ENCODE data around the gene OR10J4.
"Not testable (repeated sequence)": the region's sequence is repeated elsewhere in the genome, so short reads cannot be mapped to it uniquely, and the experiment has no call there.

OR10J4 gene

DNA sequence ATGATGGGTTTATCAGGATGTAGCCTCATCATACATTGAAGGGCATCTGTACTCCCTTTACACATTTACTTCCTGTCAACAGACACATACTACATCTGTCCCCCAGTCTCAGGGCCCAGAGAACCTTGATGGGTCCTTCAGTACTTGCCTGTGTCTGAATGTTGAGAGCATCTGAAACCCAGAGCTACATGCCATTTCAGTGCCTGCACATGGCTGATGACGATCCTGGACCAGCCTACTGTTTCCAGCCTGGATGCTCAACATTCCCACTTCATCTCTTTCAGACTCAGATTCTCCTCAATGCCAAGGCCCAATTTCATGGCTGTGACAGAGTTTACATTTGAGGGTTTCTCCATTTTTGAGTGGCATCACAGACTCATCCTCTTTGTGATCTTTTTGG is at the start of gene OR10J4:
Gene OR10J4, plus strand, starts transcription at position 301 of the 400 bp plus-strand sequence.
- no peak for DNase-seq (ENCODE audit: low read depth)

- no peak for DNase-seq (ENCODE audit: low read depth)
Observed at GRCh38 chr1:159406821-159407220, 25.2 kb upstream of the OR10J4 start.

- no peak for DNase-seq (ENCODE audit: low read depth)
Observed at GRCh38 chr1:159408862-159409400, 23.1 kb upstream of the OR10J4 start.

- DNase-seq (ENCODE audit: low read depth): no peak
Observed at GRCh38 chr1:159421821-159422220, 10.2 kb upstream of the OR10J4 start.

DNA sequence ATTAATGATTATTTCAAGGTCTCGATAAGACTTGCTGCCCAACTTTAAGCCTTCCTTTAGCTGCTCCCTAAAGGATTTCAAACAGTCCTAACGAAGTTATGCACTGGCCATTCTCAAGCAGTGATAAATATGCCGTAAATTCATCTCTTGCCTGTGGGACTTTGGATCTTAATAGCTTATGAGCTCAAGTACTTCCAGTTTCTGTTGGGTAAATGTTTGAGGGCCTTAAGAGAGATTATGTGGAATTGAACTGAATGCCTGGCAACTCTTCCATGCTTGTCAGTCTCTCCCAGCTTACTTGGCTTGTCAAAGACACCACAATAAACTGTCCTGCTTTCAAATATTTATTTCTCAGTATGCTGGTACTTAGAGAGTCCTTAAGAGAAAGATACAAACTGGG is 3.5 kb upstream of the OR10J4 start:
- no peak for DNase-seq (ENCODE audit: low read depth)

DNA sequence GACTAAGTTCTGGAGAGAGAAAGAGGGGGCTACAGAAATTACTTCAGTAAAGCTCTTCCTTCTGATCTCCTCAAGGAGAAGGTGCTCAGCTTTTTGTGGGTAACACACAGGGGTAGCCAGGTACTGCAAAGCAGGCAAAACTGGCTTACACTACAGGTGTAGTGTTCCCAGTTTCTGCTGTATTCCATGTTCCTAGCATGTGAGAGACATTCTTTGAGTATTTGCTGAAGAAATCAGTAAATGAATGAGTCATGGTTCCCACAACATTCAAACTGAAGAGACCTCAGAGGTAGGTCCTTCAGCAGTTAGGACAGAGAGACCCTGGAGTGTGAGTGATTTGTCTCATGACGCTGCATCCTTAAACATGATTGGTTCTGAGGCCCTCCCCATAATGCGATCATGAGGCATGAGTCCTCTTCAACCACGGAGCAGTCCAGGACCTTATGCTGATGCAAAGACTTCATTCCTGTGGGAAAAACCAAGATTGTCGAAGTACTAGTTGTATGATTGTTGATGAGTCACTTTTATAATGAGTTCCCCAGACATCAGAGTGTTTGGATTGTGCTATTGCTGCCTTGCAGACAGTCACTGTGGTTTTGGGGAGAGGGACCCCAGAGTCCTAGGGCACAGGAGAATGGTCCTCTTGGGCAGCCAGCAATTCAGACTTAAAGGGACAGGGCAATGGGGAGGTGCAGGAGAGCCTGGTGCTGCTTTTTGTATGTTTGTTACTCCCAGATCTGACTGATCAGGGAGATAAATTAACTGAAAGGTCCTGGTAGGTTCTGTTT is 2.7 kb upstream of the OR10J4 start:
- no peak for DNase-seq (ENCODE audit: low read depth)

- no peak for DNase-seq (ENCODE audit: low read depth)
Observed at GRCh38 chr1:159430985-159431384, 1.0 kb upstream of the OR10J4 start.

- DNase-seq (ENCODE audit: low read depth): no peak
Observed at GRCh38 chr1:159436469-159436868, 4.5 kb downstream of the OR10J4 start.

- no peak for DNase-seq (ENCODE audit: low read depth)
Observed at GRCh38 chr1:159439422-159439821, 7.4 kb downstream of the OR10J4 start, which contains the start of gene OR10J1. TSS of gene OR10J1 (plus strand) at chr1:159439722. CDS start at chr1:159439792, 70 bp downstream.

DNA sequence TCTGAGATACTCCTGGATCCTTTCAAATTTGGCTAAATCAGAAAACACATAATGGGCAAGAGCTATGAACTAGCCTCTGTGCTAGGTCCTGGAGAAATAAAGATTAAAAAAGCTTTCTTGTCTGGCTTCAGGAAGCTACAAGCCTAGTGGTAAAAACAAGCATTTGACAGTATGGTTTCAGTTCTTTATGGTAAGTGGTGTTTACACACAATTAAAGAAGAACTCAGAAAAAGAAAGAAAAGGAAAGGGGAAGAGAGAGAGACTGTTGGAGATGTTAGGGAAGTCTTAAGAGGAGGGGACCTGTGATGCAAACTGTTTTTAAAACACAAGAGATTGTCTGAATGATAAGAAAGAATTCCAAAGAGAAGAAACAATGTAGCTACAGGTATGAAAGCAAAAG is 9.4 kb downstream of the OR10J4 start:
- no peak for DNase-seq (ENCODE audit: low read depth)

DNA sequence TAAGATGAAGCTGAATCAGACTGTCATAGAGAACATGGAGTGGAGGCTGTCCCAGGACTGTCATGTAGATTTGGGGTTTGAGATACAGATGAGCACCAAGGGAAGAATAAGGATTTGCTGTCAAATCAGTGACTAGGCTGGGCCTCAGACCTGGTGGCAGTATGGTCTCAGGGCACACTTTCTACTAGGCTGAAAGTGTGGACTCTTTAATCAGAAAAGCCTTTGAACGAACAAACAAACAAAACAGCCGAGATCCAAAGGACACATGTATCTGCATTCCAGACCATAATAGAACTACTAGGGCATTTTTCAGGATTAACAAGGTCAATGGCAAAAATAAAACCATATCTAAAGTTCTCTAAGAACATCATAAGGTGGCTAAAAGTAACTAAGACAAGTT is 10.4 kb downstream of the OR10J4 start:
- DNase-seq (ENCODE audit: low read depth): no peak

- no peak for DNase-seq (ENCODE audit: low read depth)
Observed at GRCh38 chr1:159443066-159443750, 11.2 kb downstream of the OR10J4 start.

GRCh38 chr1:159444511-159444910 is 12.5 kb downstream of the OR10J4 start:
- DNase-seq (ENCODE audit: low read depth): no peak

DNA sequence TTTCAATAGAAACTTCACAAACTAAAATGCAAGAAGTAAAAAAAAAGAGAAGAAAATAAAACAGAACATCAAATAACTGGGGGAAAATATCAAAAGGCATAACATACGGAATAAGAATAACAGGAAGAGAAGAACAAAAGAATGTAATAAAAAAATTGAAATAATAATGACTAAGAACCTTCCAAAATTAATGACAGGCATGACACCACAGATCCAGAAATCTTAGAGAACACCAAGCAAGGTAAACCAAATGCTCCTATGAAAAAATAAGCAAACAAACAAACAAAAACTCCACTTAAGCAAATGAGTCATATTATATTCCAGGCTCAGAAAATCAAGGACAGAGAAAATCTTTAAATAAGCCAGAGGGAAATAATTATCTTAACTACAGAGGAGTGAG is 16.2 kb downstream of the OR10J4 start:
- DNase-seq (ENCODE audit: low read depth): no peak

DNA sequence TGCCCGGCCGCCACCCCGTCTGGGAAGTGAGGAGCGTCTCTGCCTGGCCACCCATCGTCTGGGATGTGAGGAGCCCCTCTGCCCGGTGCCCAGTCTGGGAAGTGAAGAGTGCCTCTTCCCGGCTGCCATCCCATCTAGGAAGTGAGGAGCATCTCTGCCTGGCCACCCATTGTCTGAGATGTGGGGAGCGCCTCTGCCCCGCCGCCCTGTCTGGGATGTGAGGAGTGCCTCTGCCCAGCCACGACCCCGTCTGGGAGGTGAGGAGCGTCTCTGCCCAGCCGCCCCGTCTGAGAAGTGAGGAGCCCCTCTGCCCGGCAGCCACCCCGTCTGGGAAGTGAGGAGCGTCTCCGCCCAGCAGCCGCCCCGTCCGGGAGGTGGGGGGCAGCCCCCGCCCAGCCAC is 17.6 kb downstream of the OR10J4 start:
- DNase-seq (ENCODE audit: low read depth): not testable (repeated sequence)

GRCh38 chr1:159459551-159459950 is 27.5 kb downstream of the OR10J4 start:
- no peak for DNase-seq (ENCODE audit: low read depth)

DNA sequence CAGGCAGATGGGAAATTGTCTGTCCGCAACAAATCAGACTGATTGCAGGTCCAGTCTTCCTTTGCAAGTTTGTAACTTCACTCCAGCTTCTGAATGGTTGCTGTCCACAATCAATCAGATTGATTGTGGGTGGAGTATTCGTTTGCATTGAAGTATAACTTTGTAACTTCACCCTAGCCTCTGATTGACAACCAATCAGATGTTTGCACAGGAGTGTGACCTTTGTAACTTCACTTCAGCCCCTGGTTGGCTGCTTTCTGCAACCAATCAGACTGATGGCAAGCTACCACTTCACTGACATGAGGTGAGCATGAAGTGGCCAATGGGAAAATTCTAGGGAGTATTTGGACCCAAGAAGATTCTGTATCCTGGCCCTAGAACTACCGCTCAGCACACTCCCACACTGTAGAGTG is 33.2 kb downstream of the OR10J4 start:
- no peak for DNase-seq (ENCODE audit: low read depth)

DNA sequence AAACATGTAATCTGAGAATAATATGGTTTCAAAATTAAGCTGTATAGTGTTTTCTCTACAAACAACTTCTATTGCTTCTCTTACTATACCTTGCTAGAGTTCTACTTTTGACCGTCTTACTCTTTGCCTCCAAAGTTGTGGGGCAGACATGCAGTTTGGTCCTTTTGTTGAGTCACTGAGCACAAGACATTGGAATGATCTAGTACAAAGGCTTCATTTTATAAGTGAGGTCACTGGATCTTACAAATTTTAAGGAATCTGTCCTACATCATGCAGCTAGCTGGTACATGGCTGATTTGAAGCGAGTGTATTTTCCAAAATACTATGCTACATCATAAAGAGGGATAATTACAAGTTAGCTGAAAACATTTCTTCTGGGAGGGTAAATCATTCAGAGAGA is 36.3 kb downstream of the OR10J4 start:
- DNase-seq (ENCODE audit: low read depth): no peak

GRCh38 chr1:159469921-159470533 is 38.0 kb downstream of the OR10J4 start:
- no peak for DNase-seq (ENCODE audit: low read depth)

GRCh38 chr1:159473335-159473734 is 41.3 kb downstream of the OR10J4 start:
- no peak for DNase-seq (ENCODE audit: low read depth)

DNA sequence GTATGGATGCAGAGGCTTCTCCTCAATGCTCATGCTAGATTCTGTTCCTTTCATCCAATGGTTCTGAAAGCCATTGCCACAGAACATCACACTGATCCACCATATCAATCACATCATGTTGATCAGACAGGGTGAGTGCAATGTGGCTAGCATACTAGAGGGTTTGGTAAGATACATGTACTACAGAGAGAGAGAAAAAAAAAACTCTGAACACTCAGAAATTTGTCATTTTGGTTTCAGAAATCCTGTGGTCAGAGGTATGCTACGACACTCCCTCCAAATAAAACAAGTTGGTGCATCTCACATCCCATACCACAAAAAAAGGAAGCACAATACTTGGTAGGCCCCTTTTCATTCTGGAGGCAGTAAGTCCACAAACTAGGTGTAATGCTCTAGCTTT is 42.9 kb downstream of the OR10J4 start:
- DNase-seq (ENCODE audit: low read depth): no peak
